T-helper 1 cell treated with Interleukin-12 subunit alpha and Interleukin-12 subunit beta and Interleukin-4 antibody, amounts not matched to agents 30 μg/mL and 1 μg/mL, for 36 hours (primary cell): Measurements from ENCODE around the gene DISC1.

ENCODE experiments used
- H3K27ac Mint-ChIP-seq: one replicate; pipeline ENCODE4 v1.8.0; 2021; ENCODE audit warnings: mild to moderate bottlenecking, mixed read lengths
- H3K27me3 Mint-ChIP-seq: one replicate; pipeline ENCODE4 v1.8.0; 2021; ENCODE audit warnings: low read depth, mixed read lengths
- H3K36me3 Mint-ChIP-seq: one replicate; pipeline ENCODE4 v1.8.0; 2021; ENCODE audit warnings: low read depth, mixed read lengths
- H3K4me1 Mint-ChIP-seq: one replicate; pipeline ENCODE4 v1.8.0; 2021; ENCODE audit warnings: low read depth, mixed read lengths
- H3K4me3 Mint-ChIP-seq: one replicate; pipeline ENCODE4 v1.8.0; 2021; ENCODE audit warnings: mild to moderate bottlenecking, moderate library complexity, mixed read lengths
- H3K9me3 Mint-ChIP-seq: one replicate; pipeline ENCODE4 v1.8.0; 2021; ENCODE audit warnings: mixed read lengths

The DISC1 gene

GRCh38 chr1:231839999-231840398 is 213.4 kb downstream of the DISC1 start:
- H3K4me1 Mint-ChIP-seq, result peaks cover 4% of the 10 kb centered on the region
- no peaks in the 10 kb centered on the region for H3K27me3 Mint-ChIP-seq
- H3K27ac Mint-ChIP-seq, result no peak overlapping the region
- no peaks in the 10 kb centered on the region for H3K36me3 Mint-ChIP-seq
- no peaks in the 10 kb centered on the region for H3K9me3 Mint-ChIP-seq
- no peak overlapping the region for H3K4me3 Mint-ChIP-seq

DNA sequence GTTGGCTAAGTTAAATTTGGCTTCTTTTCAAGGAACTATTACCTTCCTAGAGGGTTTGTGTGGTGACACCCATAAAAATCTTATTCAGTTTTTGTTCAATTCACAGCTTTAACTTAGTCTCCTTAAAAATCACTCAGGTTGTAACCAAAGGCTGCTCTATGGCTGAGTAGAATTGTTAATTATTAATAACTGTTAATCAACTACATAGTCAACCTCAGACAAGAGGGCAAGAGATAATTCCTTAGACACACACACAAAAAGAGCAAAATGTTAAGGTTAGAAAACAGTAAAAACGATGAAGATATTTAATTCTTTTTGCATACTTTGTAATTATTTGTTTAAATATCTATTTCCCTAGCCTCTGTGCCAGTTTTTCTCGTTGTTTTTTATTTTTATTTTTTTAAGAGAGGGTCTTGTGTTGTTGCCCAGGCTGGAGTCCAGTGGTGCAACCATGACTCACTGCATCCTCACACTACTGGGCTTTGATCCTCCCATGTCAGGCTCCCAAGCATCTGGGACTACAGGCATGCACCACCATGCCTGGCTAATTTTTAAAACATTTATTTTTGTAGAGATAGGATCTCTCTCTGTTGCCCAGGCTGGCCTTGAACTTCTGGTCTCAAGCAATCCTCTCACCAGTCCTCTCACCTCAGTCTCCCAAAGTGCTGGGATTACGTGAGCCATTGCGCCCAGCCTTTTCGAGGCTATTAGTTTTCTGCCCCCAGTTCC is 215.2 kb downstream of the DISC1 start:
- no peak overlapping the region for H3K4me3 Mint-ChIP-seq
- peaks cover 8% of the 10 kb centered on the region for H3K4me1 Mint-ChIP-seq
- no peaks in the 10 kb centered on the region for H3K36me3 Mint-ChIP-seq
- H3K27ac Mint-ChIP-seq, result no peak overlapping the region
- H3K9me3 Mint-ChIP-seq, result no peaks in the 10 kb centered on the region
- H3K27me3 Mint-ChIP-seq, result no peaks in the 10 kb centered on the region

DNA sequence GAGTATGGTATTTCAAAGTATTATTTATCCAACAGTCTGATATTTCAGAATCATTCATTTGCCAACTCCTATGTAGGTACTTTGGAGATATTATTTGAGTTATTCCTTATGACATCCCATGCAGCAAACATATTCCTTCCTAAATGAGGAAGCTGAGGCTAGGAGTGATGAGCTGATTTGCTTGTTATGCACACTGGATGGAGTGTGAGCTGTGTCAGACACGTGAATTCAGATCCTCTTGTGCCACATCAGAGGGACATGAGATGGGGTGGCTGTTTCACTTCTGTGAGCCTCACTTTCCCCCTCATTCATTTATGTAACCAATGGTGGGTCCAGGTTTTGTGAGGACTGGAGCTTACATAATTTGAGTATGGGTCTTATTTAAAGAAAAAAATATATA is 215.9 kb downstream of the DISC1 start:
- Mint-ChIP-seq H3K9me3 (no peaks in the 10 kb centered on the region), H3K36me3 (no peaks in the 10 kb centered on the region), H3K4me3 (no peak overlapping the region), H3K27me3 (no peaks in the 10 kb centered on the region), H3K27ac (no peak overlapping the region), H3K4me1 (peaks cover 8% of the 10 kb centered on the region)

GRCh38 chr1:231844986-231845502 is 218.5 kb downstream of the DISC1 start:
- Mint-ChIP-seq H3K27me3 (no peaks in the 10 kb centered on the region), H3K4me3 (no peak overlapping the region), H3K9me3 (no peaks in the 10 kb centered on the region), H3K27ac (peak overlapping the region; percentile 24), H3K4me1 (peaks cover 8% of the 10 kb centered on the region), H3K36me3 (no peaks in the 10 kb centered on the region)

GRCh38 chr1:231847612-231848397 is 221.2 kb downstream of the DISC1 start:
- no peak overlapping the region for H3K27ac Mint-ChIP-seq
- peaks cover 8% of the 10 kb centered on the region for H3K4me1 Mint-ChIP-seq
- H3K36me3 Mint-ChIP-seq, result no peaks in the 10 kb centered on the region
- no peaks in the 10 kb centered on the region for H3K9me3 Mint-ChIP-seq
- H3K27me3 Mint-ChIP-seq, result no peaks in the 10 kb centered on the region
- H3K4me3 Mint-ChIP-seq, result no peak overlapping the region

DNA sequence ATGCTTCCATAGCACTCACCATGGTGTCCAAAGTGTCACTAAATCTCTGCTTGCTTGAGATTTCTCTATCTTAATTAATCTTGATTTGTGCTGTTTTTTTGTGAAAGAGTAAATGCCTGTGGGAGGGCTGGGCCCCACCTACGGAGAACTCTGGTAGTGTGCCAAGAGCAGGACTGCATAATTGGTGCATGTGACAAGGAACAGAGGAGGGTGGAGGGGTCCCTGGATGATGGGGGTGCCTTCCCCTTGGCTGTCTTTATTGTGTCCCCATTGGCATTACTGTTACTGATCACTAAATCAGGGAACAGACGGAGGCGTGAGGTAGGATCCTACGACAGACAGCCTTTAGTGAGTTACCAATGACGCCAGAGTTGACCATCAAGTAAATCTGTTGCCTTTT is 223.4 kb downstream of the DISC1 start:
- H3K4me3 Mint-ChIP-seq, result no peak overlapping the region
- no peaks in the 10 kb centered on the region for H3K9me3 Mint-ChIP-seq
- H3K4me1 Mint-ChIP-seq, result peaks cover 5% of the 10 kb centered on the region
- no peaks in the 10 kb centered on the region for H3K36me3 Mint-ChIP-seq
- no peaks in the 10 kb centered on the region for H3K27me3 Mint-ChIP-seq
- no peak overlapping the region for H3K27ac Mint-ChIP-seq

DNA sequence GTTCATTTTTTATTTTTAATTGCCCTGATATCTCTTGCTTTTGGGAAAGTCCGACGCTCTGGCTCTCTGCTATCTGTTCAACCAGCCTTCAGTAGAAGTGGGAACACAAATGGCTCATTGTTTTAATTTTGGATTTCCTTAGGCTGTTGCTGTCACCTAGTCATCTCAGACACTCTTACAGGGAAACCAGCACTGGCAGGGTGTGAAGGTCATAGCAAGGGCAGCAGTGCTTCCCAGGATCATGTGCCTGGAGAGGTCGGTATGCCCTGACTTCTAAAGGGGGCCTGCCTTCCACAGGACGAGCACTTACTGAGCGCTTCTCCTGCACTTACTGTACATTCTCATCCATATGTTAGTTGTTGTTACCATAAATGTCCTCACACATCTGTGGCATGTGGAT is 224.2 kb downstream of the DISC1 start:
- Mint-ChIP-seq H3K9me3 (no peaks in the 10 kb centered on the region), H3K4me1 (no peaks in the 10 kb centered on the region), H3K36me3 (no peaks in the 10 kb centered on the region), H3K27me3 (no peaks in the 10 kb centered on the region), H3K4me3 (no peak overlapping the region), H3K27ac (no peak overlapping the region)

DNA sequence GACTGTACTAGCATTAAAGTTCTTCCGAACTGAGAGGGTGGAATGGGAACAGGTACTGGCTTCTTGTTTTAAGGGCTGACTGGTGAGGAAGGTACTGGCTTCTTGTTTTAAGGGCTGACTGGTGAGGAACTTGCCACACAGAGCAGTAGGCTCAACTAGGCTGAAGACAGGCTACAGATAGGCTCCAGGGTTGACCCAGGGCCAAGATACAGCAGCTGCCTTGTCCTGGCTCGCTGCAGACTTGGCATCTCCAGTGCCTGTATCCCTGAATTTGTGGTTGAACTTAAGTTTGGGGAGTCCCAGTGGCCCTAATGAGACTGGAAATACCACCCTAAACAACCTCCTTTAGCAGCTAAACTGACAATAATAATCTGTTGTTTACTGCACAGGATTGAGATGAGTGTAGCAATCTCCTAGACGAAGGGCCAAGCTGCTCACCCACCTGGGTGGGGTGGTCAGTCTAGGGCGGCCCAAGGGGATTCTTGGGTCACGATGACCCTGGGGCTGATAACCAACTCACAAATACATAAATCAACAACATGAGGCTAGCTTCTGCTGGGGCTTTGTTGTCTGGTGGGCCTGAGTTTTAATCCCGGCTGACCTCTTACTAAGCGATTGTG is 227.1 kb downstream of the DISC1 start:
- Mint-ChIP-seq H3K27me3 (no peaks in the 10 kb centered on the region), H3K9me3 (no peaks in the 10 kb centered on the region), H3K4me3 (no peak overlapping the region), H3K4me1 (no peaks in the 10 kb centered on the region), H3K27ac (no peak overlapping the region), H3K36me3 (no peaks in the 10 kb centered on the region)

GRCh38 chr1:231855361-231855760 is 228.8 kb downstream of the DISC1 start:
- Mint-ChIP-seq H3K9me3 (no peaks in the 10 kb centered on the region), H3K27ac (no peak overlapping the region), H3K36me3 (no peaks in the 10 kb centered on the region), H3K4me1 (no peaks in the 10 kb centered on the region), H3K4me3 (no peak overlapping the region), H3K27me3 (no peaks in the 10 kb centered on the region)

- no peak overlapping the region for H3K27ac Mint-ChIP-seq
Measured at GRCh38 chr1:231855926-231856325, 229.3 kb downstream of the DISC1 start.

DNA sequence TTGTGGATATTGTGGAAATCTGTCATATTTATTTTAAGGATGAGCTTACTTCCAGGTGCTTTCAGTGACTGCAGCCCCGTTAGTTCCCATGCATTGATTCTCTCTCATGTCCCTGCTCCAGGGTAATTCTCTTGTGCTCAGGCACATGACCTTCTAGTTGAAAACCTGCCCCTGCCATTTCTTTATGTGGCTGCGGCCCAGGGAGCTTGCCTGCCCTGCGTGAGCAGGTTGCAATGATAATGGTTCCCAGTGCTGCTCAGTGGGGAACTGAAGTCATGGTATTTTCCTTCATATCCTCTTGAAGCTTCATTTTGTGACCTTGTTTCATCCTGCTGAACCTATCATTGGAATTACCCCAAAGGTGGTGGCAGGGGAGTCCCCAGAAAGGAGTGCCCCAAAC is 229.8 kb downstream of the DISC1 start:
- no peaks in the 10 kb centered on the region for H3K4me1 Mint-ChIP-seq
- no peaks in the 10 kb centered on the region for H3K36me3 Mint-ChIP-seq
- no peak overlapping the region for H3K4me3 Mint-ChIP-seq
- no peaks in the 10 kb centered on the region for H3K9me3 Mint-ChIP-seq
- peaks cover 3% of the 10 kb centered on the region for H3K27me3 Mint-ChIP-seq
- H3K27ac Mint-ChIP-seq, result no peak overlapping the region

More at GRCh38 chr1:231855926-231856325, 229.3 kb downstream of the DISC1 start:
- Mint-ChIP-seq H3K36me3 (no peaks in the 10 kb centered on the region), H3K27me3 (peaks cover 3% of the 10 kb centered on the region), H3K4me3 (no peak overlapping the region), H3K9me3 (no peaks in the 10 kb centered on the region), H3K4me1 (no peaks in the 10 kb centered on the region)

GRCh38 chr1:231856894-231857293 is 230.3 kb downstream of the DISC1 start:
- H3K36me3 Mint-ChIP-seq, result no peaks in the 10 kb centered on the region
- no peaks in the 10 kb centered on the region for H3K4me1 Mint-ChIP-seq
- no peaks in the 10 kb centered on the region for H3K9me3 Mint-ChIP-seq
- H3K27me3 Mint-ChIP-seq, result peaks cover 3% of the 10 kb centered on the region
- no peak overlapping the region for H3K27ac Mint-ChIP-seq
- H3K4me3 Mint-ChIP-seq, result no peak overlapping the region

- Mint-ChIP-seq H3K36me3 (no peaks in the 10 kb centered on the region), H3K4me1 (no peaks in the 10 kb centered on the region), H3K9me3 (no peaks in the 10 kb centered on the region), H3K27ac (no peak overlapping the region), H3K27me3 (peaks cover 3% of the 10 kb centered on the region), H3K4me3 (no peak overlapping the region)
Measured at GRCh38 chr1:231857609-231858135, 231.1 kb downstream of the DISC1 start.

GRCh38 chr1:231860221-231861088 is 233.9 kb downstream of the DISC1 start:
- Mint-ChIP-seq H3K27ac (no peak overlapping the region), H3K36me3 (no peaks in the 10 kb centered on the region), H3K4me3 (no peak overlapping the region), H3K9me3 (no peaks in the 10 kb centered on the region), H3K27me3 (peaks cover 3% of the 10 kb centered on the region), H3K4me1 (no peaks in the 10 kb centered on the region)
